GM18520 (cell line): Measurements from ENCODE around the gene ESYT3.
"Not testable (repeated sequence)": the region's sequence is repeated elsewhere in the genome, so short reads cannot be mapped to it uniquely, and the experiment has no call there.

Experiments
- ATAC-seq: cut with Tn5 transposase; IDR thresholded peaks from one replicate; pipeline ENCODE4 v1.9.1; 2021; ENCODE audit not compliant: unreplicated experiment

Gene ESYT3

DNA sequence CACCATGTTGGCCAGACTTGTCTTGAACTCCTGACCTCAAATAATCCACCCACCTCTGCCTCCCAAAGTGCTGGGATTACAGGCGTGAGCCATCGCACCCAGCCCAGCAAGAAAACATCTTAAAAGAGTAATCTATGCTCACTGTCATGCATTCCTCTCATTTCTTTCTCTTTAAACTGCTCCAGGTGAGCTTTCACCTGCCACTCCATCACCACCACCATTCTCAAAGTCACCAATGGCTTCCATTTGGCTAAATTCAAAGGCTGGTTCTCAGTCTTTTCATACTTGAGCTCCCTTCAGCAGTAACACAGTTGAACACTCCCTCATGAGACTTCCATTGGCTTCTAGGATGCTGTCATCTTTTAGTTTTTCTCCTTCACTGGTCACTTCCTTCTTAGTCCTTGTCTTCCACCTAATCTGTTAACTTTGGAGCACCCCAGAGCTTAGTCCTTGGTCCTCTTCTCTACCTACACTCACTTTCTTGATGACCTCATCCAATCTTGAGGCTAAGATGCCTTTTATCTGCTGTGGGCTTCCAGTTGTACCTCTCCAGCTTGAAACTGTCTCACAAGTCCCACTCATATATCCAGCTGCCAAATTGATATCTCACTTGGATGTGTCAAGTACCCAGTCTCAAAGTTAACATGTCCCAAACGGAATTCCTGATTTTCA, 27.0 kb upstream of the ESYT3 start:
- no peak for ATAC-seq

GRCh38 chr3:138408751-138409570, 25.5 kb upstream of the ESYT3 start:
- no peak for ATAC-seq

DNA sequence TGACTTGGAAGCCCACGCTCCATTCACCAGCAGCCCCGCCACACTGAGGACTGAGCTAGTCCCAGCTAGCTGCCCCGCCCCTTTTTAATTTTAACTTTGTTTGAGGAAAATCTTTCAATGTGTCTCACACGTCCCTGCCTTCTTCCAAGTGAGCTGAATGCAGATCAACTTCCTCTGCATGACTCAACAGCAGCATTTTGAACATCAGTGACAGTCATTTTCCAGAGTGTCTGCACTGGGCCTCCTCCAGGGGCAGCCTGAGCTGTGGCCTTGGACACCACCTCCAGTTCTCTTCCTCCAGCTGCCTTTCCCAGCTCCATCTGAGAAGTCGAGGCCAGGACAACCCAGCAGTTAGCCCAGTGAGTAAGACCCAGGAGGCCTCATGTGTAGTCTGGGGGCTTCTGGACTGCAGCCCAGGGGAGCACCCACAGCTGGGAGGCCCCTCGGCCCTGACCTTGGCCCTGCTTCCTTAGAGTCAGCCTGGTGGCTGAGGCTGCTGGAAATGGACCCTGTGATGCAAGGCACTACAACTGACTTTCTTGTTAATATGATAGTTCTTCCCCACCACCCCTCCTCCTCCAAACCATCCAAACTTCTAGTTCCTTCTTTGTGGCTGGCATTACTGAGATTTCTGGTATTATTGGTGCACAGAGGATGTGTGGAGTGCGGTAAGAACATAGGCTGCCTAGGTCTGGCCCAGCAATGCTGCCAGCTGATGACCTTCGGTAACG, 21.4 kb upstream of the ESYT3 start:
- no peak for ATAC-seq

GRCh38 chr3:138416236-138416635, 18.2 kb upstream of the ESYT3 start:
- ATAC-seq, result not testable (repeated sequence)

DNA sequence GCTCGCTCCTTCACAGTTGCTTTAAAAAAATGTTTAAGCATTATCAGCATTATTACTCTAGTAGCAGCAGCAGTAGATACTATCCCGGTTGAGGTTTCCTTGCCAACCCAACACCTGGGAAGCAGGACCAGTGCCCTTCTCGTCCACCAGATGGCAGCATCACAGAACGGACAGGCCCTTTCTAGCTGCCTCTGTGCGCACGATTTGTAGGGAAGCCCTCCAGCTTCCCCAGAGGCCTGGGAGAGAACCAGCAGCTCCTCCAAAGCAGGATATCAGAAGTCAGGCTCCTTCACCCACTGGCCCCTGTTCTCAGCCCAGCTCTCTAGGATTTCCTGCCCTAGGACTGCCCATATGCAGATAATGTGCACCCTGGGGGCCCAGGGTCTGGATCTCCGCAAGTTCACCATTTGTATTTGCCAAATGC, 16.8 kb upstream of the ESYT3 start:
- no peak for ATAC-seq

GRCh38 chr3:138418601-138419206, 15.7 kb upstream of the ESYT3 start:
- ATAC-seq, result no peak

GRCh38 chr3:138423316-138423715, 11.1 kb upstream of the ESYT3 start:
- ATAC-seq, result no peak

DNA sequence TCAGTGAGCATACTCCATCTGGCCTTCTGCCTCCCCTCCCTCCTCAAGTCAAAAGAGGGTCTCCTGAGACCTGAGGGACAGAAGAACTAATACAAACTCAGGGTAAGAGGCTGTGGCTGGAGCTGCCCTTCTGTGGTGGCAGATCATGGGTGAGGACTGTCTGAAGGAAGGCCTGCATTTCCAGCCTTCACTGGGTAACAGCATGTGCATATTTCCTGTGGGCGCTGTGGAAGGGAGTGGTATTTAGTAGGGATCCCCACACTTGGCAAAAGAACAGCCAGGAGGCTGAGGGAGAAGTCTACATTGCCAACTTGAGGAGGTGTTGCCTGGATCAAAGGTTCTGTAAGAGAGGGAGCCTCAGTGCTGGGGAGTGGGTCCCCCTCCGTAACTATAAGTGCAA, 10.1 kb upstream of the ESYT3 start:
- no peak for ATAC-seq

DNA sequence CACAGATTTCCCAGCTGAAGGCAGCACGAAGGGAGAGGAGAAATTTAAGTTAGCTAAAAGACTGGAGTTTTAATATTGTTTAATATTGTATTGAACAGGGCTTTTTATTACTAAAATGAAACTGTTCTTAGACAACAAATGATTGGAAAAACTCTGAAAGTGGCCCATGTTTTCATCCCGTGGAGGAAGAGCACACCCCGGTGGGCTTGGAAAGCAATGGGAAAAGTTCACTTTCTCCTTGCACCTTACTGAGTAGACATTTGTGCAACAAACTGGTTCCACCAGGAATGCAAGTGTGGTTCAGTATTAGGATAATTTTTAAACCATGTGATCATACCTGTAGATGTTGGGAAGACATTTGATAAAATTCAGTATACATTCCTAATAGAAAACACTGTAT, 8.2 kb upstream of the ESYT3 start:
- no peak for ATAC-seq

- not testable (repeated sequence) for ATAC-seq
These were observed 7.7 kb upstream of the ESYT3 start for GRCh38 chr3:138426754-138427153.

DNA sequence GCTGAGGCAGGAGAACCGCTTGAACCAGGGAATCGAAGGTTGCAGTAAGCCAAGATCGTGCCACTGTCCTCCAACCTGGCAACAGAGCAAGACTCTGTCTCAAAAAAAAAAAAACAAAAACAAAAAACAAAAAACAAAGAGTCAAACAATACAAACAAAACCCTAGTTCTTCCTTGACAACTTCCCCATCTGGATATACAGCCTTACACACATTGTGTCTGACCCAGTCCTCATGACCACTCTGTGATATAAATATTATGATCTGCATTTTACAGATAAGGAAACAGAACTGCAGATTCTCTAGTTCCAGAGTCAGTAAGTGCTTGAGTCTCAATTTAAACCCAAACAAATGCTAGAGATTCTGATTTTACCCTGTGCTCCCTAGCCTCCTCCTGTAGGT, 4.8 kb upstream of the ESYT3 start:
- no peak for ATAC-seq

DNA sequence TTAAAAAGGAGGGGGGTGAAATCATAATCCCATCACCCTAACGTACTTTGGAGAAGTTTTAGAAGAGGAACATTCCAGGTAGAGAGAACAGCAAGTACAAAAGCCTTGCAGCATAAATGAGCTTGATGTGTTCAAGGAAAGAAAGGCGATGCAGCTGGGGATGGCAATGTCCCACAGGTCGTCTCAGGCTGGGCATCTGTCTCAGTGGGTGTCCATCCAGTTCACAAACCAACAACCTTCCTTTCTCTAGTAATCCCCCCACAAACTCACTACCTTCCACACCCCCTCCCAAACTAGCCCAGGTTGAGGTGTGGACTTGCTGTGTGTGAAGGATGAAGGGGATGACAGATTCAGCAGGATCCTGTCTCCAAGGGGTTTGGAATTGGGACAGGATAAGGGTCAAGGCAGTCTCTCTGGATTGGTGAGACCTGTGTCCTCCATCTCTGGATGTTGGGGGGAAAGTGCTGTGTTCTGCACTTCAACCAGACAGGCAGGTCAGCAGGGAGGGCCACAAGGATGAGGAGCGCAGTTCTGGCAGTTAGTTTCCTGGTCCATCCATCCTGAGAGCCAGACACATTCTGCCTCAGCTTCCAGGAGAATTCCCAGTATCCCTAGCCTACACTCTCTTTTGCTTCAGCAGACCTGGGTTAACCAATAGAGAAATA, 1.7 kb upstream of the ESYT3 start:
- ATAC-seq, result no peak

DNA sequence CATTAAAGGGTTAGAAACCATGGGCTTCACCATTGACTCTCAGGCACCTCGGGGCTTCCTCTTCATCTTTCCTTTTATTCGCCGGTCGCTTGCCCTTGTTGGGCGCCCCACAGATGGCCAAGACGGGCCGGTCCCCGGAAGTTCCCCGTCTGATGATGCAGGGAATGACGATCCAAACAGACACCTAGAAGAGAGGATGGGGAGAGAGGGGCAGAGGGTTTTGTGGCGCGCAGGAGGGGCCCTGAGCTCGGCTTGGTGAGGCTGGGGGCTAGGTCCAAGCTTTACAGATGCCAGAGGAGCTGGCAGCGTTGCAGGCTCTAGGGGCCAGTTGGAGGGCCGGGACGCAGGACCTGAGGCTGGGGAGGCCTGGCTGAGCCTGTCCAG, 532 bp upstream of the ESYT3 start:
- no peak for ATAC-seq

GRCh38 chr3:138434875-138435772, 708 bp downstream of the ESYT3 start:
- ATAC-seq, result no peak

DNA sequence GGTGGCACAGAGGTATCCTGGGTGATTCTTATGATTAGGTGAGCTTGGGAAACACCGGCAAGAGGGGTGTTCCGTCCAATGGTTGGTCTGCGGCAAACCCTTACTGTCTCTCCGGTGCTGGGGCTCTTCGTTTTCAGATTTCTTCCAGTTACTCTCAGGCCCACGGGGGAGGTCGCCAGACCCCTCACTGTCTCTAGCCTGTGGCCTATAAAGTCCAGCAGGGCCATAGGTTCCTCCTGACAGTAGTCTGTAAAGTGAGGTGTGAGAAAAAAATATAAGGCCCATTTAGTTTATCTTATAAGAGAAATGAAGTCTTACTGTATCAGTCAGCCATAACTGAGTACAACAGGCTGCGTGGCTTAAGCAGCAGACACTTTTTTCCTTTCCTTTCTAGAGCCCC, 1.4 kb downstream of the ESYT3 start:
- ATAC-seq, result no peak

DNA sequence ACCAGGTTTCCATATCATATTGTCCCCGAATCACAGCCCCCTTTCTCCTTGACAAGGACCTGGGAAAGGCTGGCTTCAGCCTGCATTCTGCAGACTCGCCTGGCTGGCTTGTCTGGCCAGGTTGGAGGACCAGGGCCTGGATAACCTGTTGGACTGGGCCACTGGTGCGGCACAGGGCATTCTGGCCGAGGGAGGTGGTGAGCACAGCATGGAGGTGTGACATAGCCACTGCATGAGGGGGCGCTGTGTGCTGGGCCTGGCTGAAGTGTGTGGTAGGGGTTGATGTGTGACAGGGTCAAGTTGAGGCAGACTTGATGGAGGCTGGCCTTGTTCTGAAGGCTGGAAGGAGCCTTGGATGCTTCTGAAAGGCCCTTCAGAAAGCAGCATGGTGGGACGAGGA, 2.9 kb downstream of the ESYT3 start:
- no peak for ATAC-seq

- no peak for ATAC-seq
These were observed 4.5 kb downstream of the ESYT3 start for GRCh38 chr3:138438896-138439295.

GRCh38 chr3:138439646-138440045, 5.2 kb downstream of the ESYT3 start:
- ATAC-seq, result no peak

DNA sequence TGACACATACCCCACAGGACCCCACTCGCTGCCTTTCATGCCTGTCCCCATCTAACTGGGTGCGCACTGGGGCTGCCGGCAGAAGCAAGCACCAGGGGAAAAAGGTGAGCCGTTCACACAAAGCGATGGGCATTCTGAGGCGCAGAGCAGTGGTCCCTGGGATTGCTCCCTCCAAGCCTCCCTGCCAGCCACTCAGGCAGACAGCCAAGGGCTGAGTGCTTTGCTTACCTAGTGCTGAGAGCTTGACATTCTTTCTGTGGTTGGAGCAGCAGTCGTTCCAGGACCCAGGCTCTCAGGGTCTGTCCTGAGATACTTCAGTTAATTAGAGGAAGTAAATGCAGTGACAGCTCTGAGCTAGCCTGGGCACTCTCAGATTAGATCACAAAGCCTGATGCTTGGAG, 5.7 kb downstream of the ESYT3 start:
- ATAC-seq, result no peak

DNA sequence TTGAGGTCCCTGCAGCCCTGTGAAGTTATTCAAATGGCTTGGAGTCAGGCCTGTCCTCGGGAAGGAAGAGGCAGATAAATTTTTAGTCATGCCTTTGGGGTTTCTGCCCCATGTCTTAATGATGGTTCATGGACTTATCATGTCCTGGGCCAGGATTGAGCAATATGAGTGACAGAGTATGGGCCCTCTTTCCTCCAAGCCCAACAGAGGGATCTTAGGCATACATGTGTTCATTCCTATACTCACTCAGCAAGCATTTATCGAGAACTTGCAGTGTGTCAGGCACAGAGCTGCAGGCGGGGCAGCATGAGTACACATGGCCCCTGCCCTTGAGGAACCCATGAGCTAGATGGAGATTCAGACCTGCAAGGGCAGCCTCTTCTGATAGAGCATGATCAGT, 6.2 kb downstream of the ESYT3 start:
- ATAC-seq, result no peak
